Endothelial cell of umbilical vein (primary cell): ENCODE results near the gene POLRMT. TPM values are rescaled to one million over a fixed set of nuclear protein-coding genes. Genes with fewer than 3 reads are reported as not detected.

ENCODE experiments used
- BruUV-seq: library from RNA; stranded (reverse); fragments of 400-500 nt; replicated peaks from 2 replicates; lab custom pipeline; 2021; lab: Mats Ljungman, UMichigan
- CTCF ChIA-PET: fragments of 300-600, 350-600 bp; sonication (Branson Sonifier 250); formaldehyde crosslinking; loops from one replicate; lab custom pipeline; 2021; ENCODE audit warnings: antibody characterized with exemption, inconsistent platforms; lab: Charles Lee
- POLR2A ChIA-PET: fragments of 300-600, 350-600 bp; sonication (Branson Sonifier 250); formaldehyde crosslinking; loops from one replicate; lab custom pipeline; 2021; ENCODE audit warnings: antibody characterized with exemption, inconsistent platforms; lab: Charles Lee
- DNase-seq: peaks from one replicate; pipeline ENCODE4 v3.0.0-alpha.2; 2011; ENCODE audit warnings: low read depth, low spot score
- FAIRE-seq: peaks from 2 replicates; lab custom pipeline; 2011; peaks lifted over from hg19 to GRCh38; lab: Jason Lieb, UNC
- H2AFZ ChIP-seq: 2 replicates; pipeline ENCODE4 v1.6.0; 2012; ENCODE audit warnings: low read depth, low read length, control low read depth, inconsistent platforms
- H3K27ac ChIP-seq: 2 replicates; pipeline ENCODE4 v1.5.1; 2011; ENCODE audit warnings: low read depth, mild to moderate bottlenecking, control low read depth, low read length, moderate library complexity; ENCODE audit not compliant: insufficient read depth
- H3K27me3 ChIP-seq, 2 experiments: 2 replicates each; pipeline versions ENCODE4 v1.6.0 to v1.6.1; 2011; ENCODE audit warnings: low read length in 2 of 2, mixed read lengths in 1 of 2; ENCODE audit not compliant: control insufficient read depth in 2 of 2, insufficient read depth in 2 of 2
- H3K36me3 ChIP-seq, 2 experiments: 2 replicates in 1 of 2; 3 replicates in 1 of 2; pipeline ENCODE4 v1.5.1; 2011; ENCODE audit warnings: low read length in 2 of 2, mild to moderate bottlenecking in 1 of 2, moderate library complexity in 1 of 2; ENCODE audit not compliant: control insufficient read depth in 2 of 2, insufficient read depth in 2 of 2; ENCODE audit errors: extremely low read depth in 1 of 2
- H3K4me1 ChIP-seq: 3 replicates; pipeline ENCODE4 v1.5.1; 2011; ENCODE audit warnings: mild to moderate bottlenecking, low read length; ENCODE audit not compliant: control insufficient read depth, insufficient read depth; ENCODE audit errors: extremely low read depth
- H3K4me2 ChIP-seq: 2 replicates; pipeline ENCODE4 v1.6.1; 2011; ENCODE audit warnings: low read length, control low read depth, mixed read lengths; ENCODE audit not compliant: insufficient read depth
- H3K4me3 ChIP-seq, 3 experiments: fragments of 200-600 bp in 1 of 3; sonication (generic), shearing (Covaris generic) in 1 of 3; replicated peaks in 1 of 3; 2 replicates each; pipeline ENCODE4 v1.5.1; 2011 to 2016; ENCODE audit warnings: control low read depth in 3 of 3, low read length in 3 of 3, mild to moderate bottlenecking in 2 of 3, inconsistent platforms in 1 of 3, low read depth in 1 of 3, moderate library complexity in 1 of 3; ENCODE audit not compliant: insufficient read depth in 1 of 3
- H3K79me2 ChIP-seq: 2 replicates; pipeline ENCODE4 v1.6.0; 2012; ENCODE audit warnings: low read length, inconsistent platforms; ENCODE audit not compliant: control insufficient read depth, insufficient read depth
- H3K9ac ChIP-seq: replicated peaks from 2 replicates; pipeline ENCODE3; 2011; ENCODE audit warnings: low read length, control low read depth; ENCODE audit not compliant: insufficient read depth; ENCODE audit errors: extremely low read depth
- H3K9me1 ChIP-seq: replicated peaks from 3 replicates; pipeline ENCODE4 v1.6.0; 2011; ENCODE audit warnings: mild to moderate bottlenecking, low read length; ENCODE audit not compliant: control insufficient read depth, insufficient read depth; ENCODE audit errors: extremely low read depth
- H3K9me3 ChIP-seq: replicated peaks from 2 replicates; pipeline ENCODE4 v1.5.1; 2012; ENCODE audit warnings: low read length, inconsistent platforms; ENCODE audit not compliant: control insufficient read depth, insufficient read depth
- H4K20me1 ChIP-seq: replicated peaks from 2 replicates; pipeline ENCODE3; 2011; ENCODE audit warnings: mild to moderate bottlenecking, low read length; ENCODE audit not compliant: control insufficient read depth, insufficient read depth; ENCODE audit errors: extremely low read depth
- CTCF ChIP-seq, 2 donors: IDR thresholded peaks; 1 replicate in 1 of 2; 2 replicates in 1 of 2; pipeline ENCODE4 v1.5.1; 2011; ENCODE audit warnings: low read length in 2 of 2, mild to moderate bottlenecking in 2 of 2, moderate library complexity in 2 of 2, control low read depth in 1 of 2, inconsistent platforms in 1 of 2, low read depth in 1 of 2; ENCODE audit not compliant: insufficient read depth in 1 of 2; ENCODE audit errors: extremely low read depth in 1 of 2
- EZH2 ChIP-seq: IDR thresholded peaks from 2 replicates; pipeline ENCODE4 v1.6.1; 2012; ENCODE audit warnings: borderline replicate concordance, low read depth, mild to moderate bottlenecking, moderate library complexity, low read length, inconsistent platforms; ENCODE audit not compliant: severe bottlenecking
- FOS ChIP-seq: IDR thresholded peaks from 2 replicates; pipeline ENCODE4 v1.6.1; 2011; ENCODE audit warnings: mild to moderate bottlenecking, low read length, moderate library complexity, borderline replicate concordance; ENCODE audit not compliant: insufficient read depth
- GATA2 ChIP-seq: IDR thresholded peaks from 2 replicates; pipeline ENCODE4 v1.7.0; 2011; ENCODE audit warnings: low read depth, mild to moderate bottlenecking, moderate library complexity, mixed read lengths, low read length; ENCODE audit not compliant: insufficient read length, insufficient read depth
- JUN ChIP-seq: IDR thresholded peaks from 2 replicates; pipeline ENCODE4 v1.6.1; 2011; ENCODE audit warnings: borderline replicate concordance, low read depth; ENCODE audit not compliant: insufficient read length, insufficient read depth
- MAX ChIP-seq: IDR thresholded peaks from 2 replicates; pipeline ENCODE4 v1.6.1; 2011; ENCODE audit not compliant: insufficient read depth, insufficient read length
- MYC ChIP-seq: IDR thresholded peaks from one replicate; pipeline ENCODE4 v1.6.1; 2011; ENCODE audit warnings: mild to moderate bottlenecking, low read depth, low read length
- POLR2A ChIP-seq: IDR thresholded peaks from 2 replicates; pipeline ENCODE4 v1.6.1; 2012; ENCODE audit warnings: low read depth, mild to moderate bottlenecking, control low read depth, low read length
- POLR2AphosphoS5 ChIP-seq: IDR thresholded peaks from 2 replicates; pipeline ENCODE4 v1.6.1; 2012; ENCODE audit warnings: low read depth, mild to moderate bottlenecking, control low read depth, low read length, moderate library complexity; ENCODE audit not compliant: insufficient read depth
- dilution Hi-C: fragments of 300-500 bp; cut with MboI; formaldehyde crosslinking; loops from one replicate; pipeline ENCODE4 v1.15.0; 2019; ENCODE audit warnings: low sequenced_read_pairs; ENCODE audit not compliant: extremely low pct_ligation_motif_present
- intact Hi-C: fragments of 100-400 bp; cut with micrococcal nuclease; formaldehyde crosslinking; loops from one replicate; pipeline ENCODE4 v1.10.0; 2022
- polyA plus RNA-seq, 4 experiments: library from polyadenylated mRNA; depleted of rRNA in 3 of 4; stranded (reverse) in 3 of 4; unstranded in 1 of 4; fragments of >200 nt; gene quantifications; 2 replicates each; pipeline versions ENCODE4 v1.2.1 to v1.2.3, GENCODE V29; 2011 to 2012; ENCODE audit warnings: missing spikeins in 1 of 4
- total RNA-seq: library from RNA; stranded (reverse); gene quantifications from 2 replicates; pipeline ENCODE4 v1.2.3, GENCODE V29; 2021

POLRMT gene
- total and polyA plus RNA-seq, 2 donors (not counting 3 experiments of a cell fraction or from before 2014, with no cell fraction given) = 38.9 to 50.6 TPM

GRCh38 chr19:579111-579841 lies 54.1 kb downstream of the POLRMT start:
- Histone ChIP-seq H3K9ac (no peak overlapping the region), H3K9me1 (no peaks in the 10 kb centered on the region), H3K27me3 (no peaks in the 10 kb centered on the region), H2AFZ (no peak overlapping the region), H3K4me3 (no peak overlapping the region), H3K36me3 (peaks cover 5 to 33% of the 10 kb centered on the region in 2 experiments), H3K4me1 (peaks cover 15% of the 10 kb centered on the region), H3K9me3 (no peaks in the 10 kb centered on the region), H3K27ac (no peak overlapping the region), H3K4me2 (no peak overlapping the region), H3K79me2 (peaks cover 59% of the 10 kb centered on the region), H4K20me1 (peaks cover 2% of the 10 kb centered on the region)
- dilution Hi-C loops (no loop called here), intact Hi-C loops (no loop called here)
- CTCF ChIA-PET = no interaction called here
- FAIRE-seq (no peak), DNase-seq (no peak)
- POLR2A ChIA-PET = no interaction called here
- TF ChIP-seq FOS = no peak
- no peak for TF ChIP-seq MAX
- TF ChIP-seq POLR2A = no peak
- TF ChIP-seq MYC = no peak
- no peak for TF ChIP-seq EZH2
- no peak for TF ChIP-seq POLR2AphosphoS5
- TF ChIP-seq JUN = no peak
- no peak for TF ChIP-seq CTCF (IDR thresholded peaks at IDR 0.05; ENCODE audit: extremely low read depth in 1 of 2, insufficient read depth in 1 of 2, low read depth in 1 of 2, low read length in 2 of 2)
- no peak for TF ChIP-seq GATA2
- BruUV-seq = no TSS peak
